Natural killer cell (primary cell): ENCODE data around the gene NR2F2. TPM values are rescaled to one million over a fixed set of nuclear protein-coding genes. Genes with fewer than 3 reads are reported as not detected.

ENCODE experiments used
- ATAC-seq, 3 donors: fragments of 150-1000 bp in 2 of 3; fragments of 200-7000 bp in 1 of 3; cut with Tn5 transposase; 1 replicate in 1 of 3; 2 replicates in 2 of 3; pipeline ENCODE4 v1.10.0; 2021; ENCODE audit warnings: mild to moderate bottlenecking in 2 of 3, moderate library complexity in 2 of 3
- DNase-seq, 2 donors: peaks; one replicate each; pipeline versions ENCODE4 v3.0.0 to v3.0.0-alpha.2; 2013 to 2021; ENCODE audit warnings: mixed read lengths in 1 of 2
- H3K27ac ChIP-seq: one replicate; pipeline ENCODE4 v1.5.1; 2013; ENCODE audit warnings: mild to moderate bottlenecking, low read length
- H3K27me3 ChIP-seq: one replicate; pipeline ENCODE4 v1.6.1; 2013; ENCODE audit warnings: low read length; ENCODE audit not compliant: control insufficient read depth, insufficient read depth
- H3K36me3 ChIP-seq: one replicate; pipeline ENCODE4 v1.6.1; 2013; ENCODE audit warnings: low read length; ENCODE audit not compliant: control insufficient read depth, insufficient read depth
- H3K4me1 ChIP-seq: one replicate; pipeline ENCODE4 v1.6.1; 2013; ENCODE audit warnings: low read length; ENCODE audit not compliant: control insufficient read depth, insufficient read depth
- H3K4me3 ChIP-seq: one replicate; pipeline ENCODE4 v1.5.1; 2013; ENCODE audit warnings: low read length
- H3K9me3 ChIP-seq: one replicate; pipeline ENCODE4 v1.6.1; 2013; ENCODE audit warnings: low read length; ENCODE audit not compliant: control insufficient read depth, insufficient read depth
- H3K27ac Mint-ChIP-seq, 2 donors: one replicate each; pipeline ENCODE4 v1.8.0; 2022; ENCODE audit warnings: mild to moderate bottlenecking in 2 of 2, mixed read lengths in 2 of 2, moderate library complexity in 1 of 2
- H3K27me3 Mint-ChIP-seq, 2 donors: one replicate each; pipeline ENCODE4 v1.8.0; 2022; ENCODE audit warnings: low read depth in 2 of 2, mixed read lengths in 2 of 2
- H3K36me3 Mint-ChIP-seq: one replicate; pipeline ENCODE4 v1.8.0; 2022; ENCODE audit warnings: mixed read lengths
- H3K4me1 Mint-ChIP-seq, 2 donors: one replicate each; pipeline ENCODE4 v1.8.0; 2022; ENCODE audit warnings: mixed read lengths in 2 of 2
- H3K4me3 Mint-ChIP-seq: one replicate; pipeline ENCODE4 v1.8.0; 2022; ENCODE audit warnings: mild to moderate bottlenecking, moderate library complexity, mixed read lengths
- H3K9me3 Mint-ChIP-seq, 2 donors: one replicate each; pipeline ENCODE4 v1.8.0; 2022; ENCODE audit warnings: mixed read lengths in 2 of 2
- CTCF ChIP-seq: fragments of 200-600 bp; IDR thresholded peaks from one replicate; pipeline ENCODE4 v1.8.0; 2022; ENCODE audit warnings: antibody characterized with exemption
- WGBS: methylation state at CpG from one replicate; pipeline ENCODE4 v1.1.7; 2013; ENCODE audit warnings: missing lambda C conversion rate; ENCODE audit not compliant: insufficient coverage; 5-methylcytosine and 5-hydroxymethylcytosine counted together
- intact Hi-C: fragments of 100-400 bp; cut with micrococcal nuclease; formaldehyde crosslinking; loops from one replicate; pipeline ENCODE4 v1.14.2; 2022
- total RNA-seq, 4 donors: library from RNA; stranded (reverse); fragments of 120-200 nt in 1 of 4; gene quantifications; one replicate each; pipeline versions ENCODE4 v1.2.3 to v1.2.4, GENCODE V29; 2013 to 2022

NR2F2 gene
- total RNA-seq, 3 donors from 2014 or later (not counting 1 experiment from before 2014, with no cell fraction given) = not detected

DNA sequence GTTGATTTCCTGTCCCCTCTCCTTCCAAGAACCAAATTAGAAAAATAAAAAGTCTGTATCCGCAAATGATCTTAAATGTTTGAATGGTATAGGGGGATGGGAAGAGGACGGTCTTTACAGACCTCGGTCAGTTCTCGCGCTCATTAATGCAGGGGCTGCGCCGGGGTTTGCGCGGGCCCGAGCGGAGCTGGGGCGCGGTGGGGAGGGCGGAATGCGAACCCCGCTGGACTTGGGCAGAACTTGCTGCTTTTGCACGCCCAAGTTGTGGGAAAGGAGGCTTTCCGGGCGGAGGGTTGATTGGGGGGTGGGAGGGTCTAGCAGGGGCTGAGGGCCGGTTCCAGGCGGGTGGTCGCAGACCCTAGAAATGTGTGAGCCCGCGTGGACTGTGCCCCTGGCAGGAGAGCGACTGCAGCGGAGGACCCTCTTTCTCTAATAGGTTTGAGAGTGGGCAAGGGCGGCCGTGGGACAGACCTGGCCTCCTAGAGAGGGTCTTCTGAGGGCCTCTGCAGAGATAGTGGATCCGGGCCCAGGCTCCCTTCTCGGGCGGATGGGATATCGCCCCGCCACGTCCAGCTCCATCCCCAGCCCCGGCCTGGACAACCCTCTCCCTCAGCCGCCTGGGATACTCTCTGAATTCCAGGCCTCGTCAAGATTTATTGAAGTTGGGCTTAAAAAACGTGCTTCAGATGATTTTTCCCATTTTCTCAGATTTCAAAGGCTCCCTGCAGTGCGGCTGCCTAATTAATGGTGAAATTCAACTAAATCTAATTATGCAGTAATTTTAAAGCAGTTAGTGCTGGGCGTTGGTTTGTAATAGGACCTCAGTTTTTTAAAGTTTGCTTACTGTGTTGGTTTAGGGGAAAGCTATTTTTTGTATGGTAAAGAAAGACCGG is 11.3 kb downstream of the NR2F2 start:
- Histone ChIP-seq H3K4me3 (no peak overlapping the region), H3K36me3 (no peaks in the 10 kb centered on the region), H3K27ac (no peak overlapping the region), H3K27me3 (peaks cover 83% of the 10 kb centered on the region), H3K4me1 (peaks cover 11% of the 10 kb centered on the region), H3K9me3 (peaks cover 5% of the 10 kb centered on the region)
- Mint-ChIP-seq H3K36me3 (peaks cover 7% of the 10 kb centered on the region), H3K4me3 (no peak overlapping the region), H3K27me3 (peaks cover 76 to 92% of the 10 kb centered on the region in 2 donors), H3K9me3 (no peaks in the 10 kb centered on the region), H3K4me1 (peaks cover 7 to 9% of the 10 kb centered on the region in 2 donors), H3K27ac (no peak overlapping the region)
- DNase-seq (no peak), ATAC-seq (no peak)
- WGBS = 11% methylated on average over 40 of the region's 41 CpGs
- no peak for TF ChIP-seq CTCF
- intact Hi-C loops = no loop called here

GRCh38 chr15:96342406-96343112 is 12.1 kb downstream of the NR2F2 start:
- Histone ChIP-seq H3K27me3 (peaks cover 86% of the 10 kb centered on the region), H3K4me1 (peaks cover 11% of the 10 kb centered on the region), H3K36me3 (no peaks in the 10 kb centered on the region), H3K27ac (no peak overlapping the region), H3K4me3 (no peak overlapping the region), H3K9me3 (peaks cover 5% of the 10 kb centered on the region)
- Mint-ChIP-seq H3K36me3 (peaks cover 7% of the 10 kb centered on the region), H3K4me3 (no peak overlapping the region), H3K27me3 (peaks cover 77 to 92% of the 10 kb centered on the region in 2 donors), H3K9me3 (no peaks in the 10 kb centered on the region), H3K4me1 (peaks cover 7 to 9% of the 10 kb centered on the region in 2 donors), H3K27ac (no peak overlapping the region)
- 12% methylated on average over 16 of the region's 16 CpGs for WGBS
- ATAC-seq = no peak
- no peak for DNase-seq
- intact Hi-C loops = no loop called here
- TF ChIP-seq CTCF = no peak

- peaks cover 7 to 9% of the 10 kb centered on the region in 2 donors for H3K4me1 Mint-ChIP-seq
- H3K4me1 ChIP-seq = peaks cover 11% of the 10 kb centered on the region
- intact Hi-C loops = no loop called here
- H3K27ac ChIP-seq = no peak overlapping the region
- H3K4me3 Mint-ChIP-seq = no peak overlapping the region
- no peaks in the 10 kb centered on the region for H3K9me3 Mint-ChIP-seq
- TF ChIP-seq CTCF = no peak
- DNase-seq (no peak), ATAC-seq (no peak)
- H3K36me3 Mint-ChIP-seq = peaks cover 7% of the 10 kb centered on the region
- no peak overlapping the region for H3K27ac Mint-ChIP-seq
- H3K9me3 ChIP-seq = peaks cover 5% of the 10 kb centered on the region
- WGBS = 13% methylated on average over 43 of the region's 47 CpGs
- H3K27me3 ChIP-seq = peaks cover 89% of the 10 kb centered on the region
- peaks cover 80 to 92% of the 10 kb centered on the region in 2 donors for H3K27me3 Mint-ChIP-seq
- no peaks in the 10 kb centered on the region for H3K36me3 ChIP-seq
- H3K4me3 ChIP-seq = no peak overlapping the region
Measured at GRCh38 chr15:96343113-96344059, 12.9 kb downstream of the NR2F2 start.
